ENCODE measurements around the gene BCKDHB.

The BCKDHB gene

GRCh38 chr6:80251321-80251720, 144.8 kb downstream of the BCKDHB start:
- no peak overlapping the region for H3K4me3 ChIP-seq (ENCODE audit: low read length)
- no peak for DNase-seq (ENCODE audit: low read depth)
- TF ChIP-seq, protein P1, sequence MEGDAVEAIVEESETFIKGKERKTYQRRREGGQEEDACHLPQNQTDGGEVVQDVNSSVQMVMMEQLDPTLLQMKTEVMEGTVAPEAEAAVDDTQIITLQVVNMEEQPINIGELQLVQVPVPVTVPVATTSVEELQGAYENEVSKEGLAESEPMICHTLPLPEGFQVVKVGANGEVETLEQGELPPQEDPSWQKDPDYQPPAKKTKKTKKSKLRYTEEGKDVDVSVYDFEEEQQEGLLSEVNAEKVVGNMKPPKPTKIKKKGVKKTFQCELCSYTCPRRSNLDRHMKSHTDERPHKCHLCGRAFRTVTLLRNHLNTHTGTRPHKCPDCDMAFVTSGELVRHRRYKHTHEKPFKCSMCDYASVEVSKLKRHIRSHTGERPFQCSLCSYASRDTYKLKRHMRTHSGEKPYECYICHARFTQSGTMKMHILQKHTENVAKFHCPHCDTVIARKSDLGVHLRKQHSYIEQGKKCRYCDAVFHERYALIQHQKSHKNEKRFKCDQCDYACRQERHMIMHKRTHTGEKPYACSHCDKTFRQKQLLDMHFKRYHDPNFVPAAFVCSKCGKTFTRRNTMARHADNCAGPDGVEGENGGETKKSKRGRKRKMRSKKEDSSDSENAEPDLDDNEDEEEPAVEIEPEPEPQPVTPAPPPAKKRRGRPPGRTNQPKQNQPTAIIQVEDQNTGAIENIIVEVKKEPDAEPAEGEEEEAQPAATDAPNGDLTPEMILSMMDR (conservative IDR thresholded peaks at IDR 0.05; ENCODE audit: low read length), result no peak

DNA sequence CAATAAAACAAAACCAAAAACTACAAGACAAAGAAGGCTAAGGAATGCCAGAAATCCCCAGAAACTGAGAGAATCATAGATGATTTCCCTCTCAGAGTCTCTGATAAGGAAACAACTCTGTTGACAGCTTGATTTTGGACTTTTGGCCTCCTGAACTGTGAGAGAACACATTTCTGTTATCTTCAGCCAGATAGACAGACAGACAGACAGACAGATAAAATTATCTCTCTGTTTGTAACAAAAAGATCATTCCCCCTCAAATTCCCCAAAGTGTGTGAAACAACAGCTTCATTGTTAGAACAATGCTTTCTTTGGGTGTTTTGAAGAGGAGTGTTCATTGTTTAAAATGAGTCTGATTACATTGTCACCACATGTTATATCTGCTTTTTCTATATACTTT, 148.2 kb downstream of the BCKDHB start:
- H3K4me3 ChIP-seq (ENCODE audit: low read length), result no peak overlapping the region
- DNase-seq (ENCODE audit: low read depth), result no peak
- TF ChIP-seq, protein P1 (conservative IDR thresholded peaks at IDR 0.05; ENCODE audit: low read length), result no peak

DNA sequence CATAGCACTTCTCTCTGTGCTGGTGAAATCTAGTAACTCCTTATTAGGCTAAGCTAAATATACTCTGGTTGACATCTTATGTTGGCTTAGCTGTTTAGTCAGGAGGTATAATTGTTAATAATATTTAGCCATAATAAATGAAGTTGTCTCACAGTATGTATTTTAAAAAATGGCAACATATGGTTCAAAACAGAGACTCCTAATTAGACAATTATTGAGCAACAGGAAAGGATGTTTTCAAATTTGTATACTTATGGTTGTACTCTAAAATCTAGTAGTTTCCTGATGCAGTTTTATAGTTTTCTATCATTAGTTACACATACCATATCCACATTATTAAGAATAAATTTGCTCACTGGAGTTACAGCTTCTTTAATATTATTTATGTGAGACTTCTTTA, 150.2 kb downstream of the BCKDHB start:
- TF ChIP-seq, protein P1 (conservative IDR thresholded peaks at IDR 0.05; ENCODE audit: low read length), result no peak
- no peak overlapping the region for H3K4me3 ChIP-seq (ENCODE audit: low read length)
- no peak for DNase-seq (ENCODE audit: low read depth)

- no peak overlapping the region for H3K4me3 ChIP-seq (ENCODE audit: low read length)
- TF ChIP-seq, protein P1 (conservative IDR thresholded peaks at IDR 0.05; ENCODE audit: low read length), result no peak
These were observed 152.6 kb downstream of the BCKDHB start for GRCh38 chr6:80259118-80259517.

GRCh38 chr6:80263585-80263984, 157.1 kb downstream of the BCKDHB start:
- no peak for DNase-seq (ENCODE audit: low read depth)
- no peak overlapping the region for H3K4me3 ChIP-seq (ENCODE audit: low read length)
- TF ChIP-seq, protein P1 (conservative IDR thresholded peaks at IDR 0.05; ENCODE audit: low read length), result no peak

More at GRCh38 chr6:80259118-80259517, 152.6 kb downstream of the BCKDHB start:
- DNase-seq (ENCODE audit: low read depth), result no peak

- TF ChIP-seq, protein P1 (conservative IDR thresholded peaks at IDR 0.05; ENCODE audit: low read length), result no peak
- DNase-seq (ENCODE audit: low read depth), result no peak
- no peak overlapping the region for H3K4me3 ChIP-seq (ENCODE audit: low read length)
These were observed 162.6 kb downstream of the BCKDHB start for GRCh38 chr6:80268865-80269730.

- no peak overlapping the region for H3K4me3 ChIP-seq (ENCODE audit: low read length)
- DNase-seq (ENCODE audit: low read depth), result no peak
- TF ChIP-seq, protein P1 (conservative IDR thresholded peaks at IDR 0.05; ENCODE audit: low read length), result no peak
These were observed 164.6 kb downstream of the BCKDHB start for GRCh38 chr6:80271074-80271473.
